Fibroblast of lung (primary cell): ENCODE measurements around the gene WDR4. TPM values are rescaled to one million over a fixed set of nuclear protein-coding genes. Genes with fewer than 3 reads are reported as not detected.

Source experiments
- DNase-seq, 2 donors: peaks; one replicate each; pipeline versions ENCODE4 v3.0.0 to v3.0.0-alpha.2; 2010; ENCODE audit warnings: low read depth in 2 of 2
- H2AFZ ChIP-seq: 2 replicates; pipeline ENCODE4 v1.5.1; 2012; ENCODE audit warnings: low read length, control low read depth, inconsistent platforms
- H3K27ac ChIP-seq: 2 replicates; pipeline ENCODE4 v1.5.1; 2011; ENCODE audit warnings: low read length, control low read depth; ENCODE audit not compliant: insufficient read depth
- H3K27me3 ChIP-seq: 2 replicates; pipeline ENCODE4 v1.5.1; 2011; ENCODE audit warnings: mild to moderate bottlenecking, low read length; ENCODE audit not compliant: control insufficient read depth, insufficient read depth
- H3K36me3 ChIP-seq: 2 replicates; pipeline ENCODE4 v1.5.1; 2011; ENCODE audit warnings: low read length; ENCODE audit not compliant: control insufficient read depth, insufficient read depth
- H3K4me1 ChIP-seq: 2 replicates; pipeline ENCODE4 v1.5.1; 2011; ENCODE audit warnings: low read length; ENCODE audit not compliant: control insufficient read depth, insufficient read depth; ENCODE audit errors: extremely low read depth
- H3K4me2 ChIP-seq: 2 replicates; pipeline ENCODE4 v1.5.1; 2011; ENCODE audit warnings: low read length, control low read depth; ENCODE audit not compliant: insufficient read depth; ENCODE audit errors: extremely low read depth
- H3K4me3 ChIP-seq, 4 experiments: fragments of 200-600 bp in 1 of 4; sonication (generic) in 1 of 4; replicated peaks in 1 of 4; 2 replicates each; pipeline ENCODE4 v1.5.1; 2011 to 2016; ENCODE audit warnings: low read length in 4 of 4, low read depth in 3 of 4, mild to moderate bottlenecking in 3 of 4, control low read depth in 2 of 4, inconsistent platforms in 1 of 4, mixed read lengths in 1 of 4; ENCODE audit not compliant: insufficient read depth in 1 of 4; ENCODE audit errors: control extremely low read depth in 1 of 4
- H3K79me2 ChIP-seq: 2 replicates; pipeline ENCODE4 v1.5.1; 2012; ENCODE audit warnings: mild to moderate bottlenecking, low read length, inconsistent platforms; ENCODE audit not compliant: control insufficient read depth, insufficient read depth
- H3K9ac ChIP-seq: 2 replicates; pipeline ENCODE4 v1.5.1; 2011; ENCODE audit warnings: mild to moderate bottlenecking, low read length, control low read depth; ENCODE audit not compliant: insufficient read depth
- H3K9me3 ChIP-seq: 2 replicates; pipeline ENCODE4 v1.5.1; 2012; ENCODE audit warnings: low read depth, low read length; ENCODE audit not compliant: control insufficient read depth, insufficient read depth
- H4K20me1 ChIP-seq: 2 replicates; pipeline ENCODE4 v1.5.1; 2011; ENCODE audit warnings: low read length; ENCODE audit not compliant: control insufficient read depth, insufficient read depth; ENCODE audit errors: extremely low read depth
- EZH2 ChIP-seq: IDR thresholded peaks from 2 replicates; pipeline ENCODE4 v1.5.1; 2012; ENCODE audit warnings: low read length, control low read depth, mild to moderate bottlenecking; ENCODE audit errors: missing control alignments
- polyA plus RNA-seq, 2 donors: library from polyadenylated mRNA; depleted of rRNA in 1 of 2; stranded (reverse) in 1 of 2; unstranded in 1 of 2; fragments of >200 nt; gene quantifications; 2 replicates each; pipeline ENCODE4 v1.2.1, GENCODE V29; 2011 to 2012; ENCODE audit warnings: missing spikeins in 1 of 2
- total RNA-seq: library from RNA; depleted of rRNA; stranded (reverse); fragments of >200 nt; gene quantifications from 2 replicates; pipeline ENCODE4 v1.2.1, GENCODE V29; 2014
- TF ChIP-seq, protein P1 (sequence below), 2 donors: IDR thresholded peaks in 1 of 2; conservative IDR thresholded peaks in 1 of 2; 1 replicate in 1 of 2; 2 replicates in 1 of 2; pipeline ENCODE4 v1.5.1; 2011 to 2012; ENCODE audit warnings: low read length in 2 of 2, control low read depth in 1 of 2, inconsistent platforms in 1 of 2, low read depth in 1 of 2, mild to moderate bottlenecking in 1 of 2

The WDR4 gene
- total and polyA plus RNA-seq, 2 donors (not counting 1 experiment from before 2014, with no cell fraction given) = 8.2 to 10.2 TPM

GRCh38 chr21:42900446-42900845, 21.1 kb upstream of the WDR4 start:
- Histone ChIP-seq H3K36me3 (peaks cover 20% of the 10 kb centered on the region), H3K4me1 (no peaks in the 10 kb centered on the region), H3K27ac (no peak overlapping the region)

DNA sequence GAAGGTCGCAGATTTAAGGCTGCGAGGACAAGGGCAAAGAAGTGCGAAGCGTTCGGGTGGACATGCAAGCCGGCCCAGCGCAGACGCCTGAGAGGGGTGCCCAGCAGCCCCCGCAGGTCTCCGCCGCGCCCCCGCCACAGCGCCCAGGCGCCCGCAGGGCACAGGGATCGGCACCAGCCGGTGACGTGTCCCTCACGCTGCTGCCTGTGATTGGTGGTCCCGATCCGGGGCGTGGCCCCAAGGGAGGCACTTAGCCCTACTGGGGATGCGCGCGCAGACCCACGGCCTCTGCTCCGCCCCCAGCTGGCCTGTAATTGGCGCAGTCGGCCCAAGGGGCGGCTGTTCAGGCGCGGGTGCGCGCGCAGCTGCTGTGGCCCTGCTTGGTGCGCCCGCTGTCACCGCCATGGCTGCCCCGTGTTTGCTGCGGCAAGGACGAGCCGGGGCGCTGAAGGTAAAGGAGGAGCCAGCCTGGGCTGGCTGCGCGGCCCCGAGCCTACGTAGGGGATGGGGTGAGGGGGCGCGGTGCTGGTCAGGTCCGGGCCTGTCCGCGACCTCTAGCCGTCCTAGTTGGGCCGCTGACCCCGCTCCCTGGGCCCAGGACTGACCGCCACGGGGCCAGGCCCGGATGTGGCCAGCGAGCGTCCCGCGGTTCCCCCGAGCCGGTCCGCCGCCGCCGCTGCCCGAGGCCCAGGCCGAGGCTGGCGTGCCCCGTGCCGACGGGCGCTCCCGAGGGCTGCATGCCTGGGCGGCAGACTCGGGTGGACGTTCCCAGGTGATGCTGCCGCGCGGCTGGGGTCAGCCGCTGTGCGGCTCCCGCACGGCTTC, 13.8 kb upstream of the WDR4 start, which contains the start of gene NDUFV3:
Gene NDUFV3, plus strand, starts transcription at position 379 of the 825 bp plus-strand sequence. Its CDS starts 25 bp downstream, at position 404.
- H3K36me3 ChIP-seq = peaks cover 7% of the 10 kb centered on the region
- H3K27ac ChIP-seq = peak within 1 kb of the TSS; percentile 91
- H3K79me2 ChIP-seq = peaks cover 27% of the 10 kb centered on the region
- DNase-seq = peak; percentile 94 to 97
- no peak for TF ChIP-seq EZH2
- TF ChIP-seq, protein P1, sequence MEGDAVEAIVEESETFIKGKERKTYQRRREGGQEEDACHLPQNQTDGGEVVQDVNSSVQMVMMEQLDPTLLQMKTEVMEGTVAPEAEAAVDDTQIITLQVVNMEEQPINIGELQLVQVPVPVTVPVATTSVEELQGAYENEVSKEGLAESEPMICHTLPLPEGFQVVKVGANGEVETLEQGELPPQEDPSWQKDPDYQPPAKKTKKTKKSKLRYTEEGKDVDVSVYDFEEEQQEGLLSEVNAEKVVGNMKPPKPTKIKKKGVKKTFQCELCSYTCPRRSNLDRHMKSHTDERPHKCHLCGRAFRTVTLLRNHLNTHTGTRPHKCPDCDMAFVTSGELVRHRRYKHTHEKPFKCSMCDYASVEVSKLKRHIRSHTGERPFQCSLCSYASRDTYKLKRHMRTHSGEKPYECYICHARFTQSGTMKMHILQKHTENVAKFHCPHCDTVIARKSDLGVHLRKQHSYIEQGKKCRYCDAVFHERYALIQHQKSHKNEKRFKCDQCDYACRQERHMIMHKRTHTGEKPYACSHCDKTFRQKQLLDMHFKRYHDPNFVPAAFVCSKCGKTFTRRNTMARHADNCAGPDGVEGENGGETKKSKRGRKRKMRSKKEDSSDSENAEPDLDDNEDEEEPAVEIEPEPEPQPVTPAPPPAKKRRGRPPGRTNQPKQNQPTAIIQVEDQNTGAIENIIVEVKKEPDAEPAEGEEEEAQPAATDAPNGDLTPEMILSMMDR (conservative IDR thresholded peaks at IDR 0.05 in 1 of 2, IDR thresholded peaks at IDR 0.05 in 1 of 2; ENCODE audit: low read depth in 1 of 2, low read length in 2 of 2) = no peak
- peak within 1 kb of the TSS; percentile 87 to 96 (median 92) for H3K4me3 ChIP-seq
- H3K4me1 ChIP-seq = no peaks in the 10 kb centered on the region
- peak within 1 kb of the TSS; percentile 92 for H3K4me2 ChIP-seq
- H3K9me3 ChIP-seq = no peaks in the 10 kb centered on the region
- H2AFZ ChIP-seq = peak within 1 kb of the TSS; percentile 84
- no peaks in the 10 kb centered on the region for H4K20me1 ChIP-seq
- H3K9ac ChIP-seq = peak within 1 kb of the TSS; percentile 91
- no peaks in the 10 kb centered on the region for H3K27me3 ChIP-seq

More at GRCh38 chr21:42900446-42900845, 21.1 kb upstream of the WDR4 start:
- peaks cover 18% of the 10 kb centered on the region for H3K79me2 ChIP-seq
- H3K27me3 ChIP-seq = no peaks in the 10 kb centered on the region
- TF ChIP-seq, protein P1 (conservative IDR thresholded peaks at IDR 0.05 in 1 of 2, IDR thresholded peaks at IDR 0.05 in 1 of 2; ENCODE audit: low read depth in 1 of 2, low read length in 2 of 2) = no peak
- TF ChIP-seq EZH2 = no peak
- DNase-seq = no peak
- no peak overlapping the region for H2AFZ ChIP-seq
- H3K4me3 ChIP-seq = no peak overlapping the region
- H3K4me2 ChIP-seq = no peak overlapping the region
- no peaks in the 10 kb centered on the region for H4K20me1 ChIP-seq
- H3K9ac ChIP-seq = no peak overlapping the region
- no peaks in the 10 kb centered on the region for H3K9me3 ChIP-seq

GRCh38 chr21:42892582-42892930, 13.2 kb upstream of the WDR4 start:
- Histone ChIP-seq H2AFZ (peak overlapping the region; percentile 84), H3K27ac (peak overlapping the region; percentile 87), H3K9ac (peak overlapping the region; percentile 78), H3K9me3 (no peaks in the 10 kb centered on the region), H3K36me3 (peaks cover 7% of the 10 kb centered on the region), H4K20me1 (no peaks in the 10 kb centered on the region), H3K4me2 (peak overlapping the region; percentile 92), H3K4me1 (no peaks in the 10 kb centered on the region), H3K4me3 (peak overlapping the region; percentile 59 to 96 (median 68)), H3K79me2 (peaks cover 27% of the 10 kb centered on the region), H3K27me3 (no peaks in the 10 kb centered on the region)
- no peak for TF ChIP-seq EZH2
- TF ChIP-seq, protein P1 (conservative IDR thresholded peaks at IDR 0.05 in 1 of 2, IDR thresholded peaks at IDR 0.05 in 1 of 2; ENCODE audit: low read depth in 1 of 2, low read length in 2 of 2) = no peak
- DNase-seq = no peak
